ENCODE measurements around the gene PIK3IP1. TPM values are rescaled to one million over a fixed set of nuclear protein-coding genes. Genes with fewer than 3 reads are reported as not detected.

The PIK3IP1 gene
- total RNA-seq, 1 donor from 2014 or later: 10.3 TPM

DNA sequence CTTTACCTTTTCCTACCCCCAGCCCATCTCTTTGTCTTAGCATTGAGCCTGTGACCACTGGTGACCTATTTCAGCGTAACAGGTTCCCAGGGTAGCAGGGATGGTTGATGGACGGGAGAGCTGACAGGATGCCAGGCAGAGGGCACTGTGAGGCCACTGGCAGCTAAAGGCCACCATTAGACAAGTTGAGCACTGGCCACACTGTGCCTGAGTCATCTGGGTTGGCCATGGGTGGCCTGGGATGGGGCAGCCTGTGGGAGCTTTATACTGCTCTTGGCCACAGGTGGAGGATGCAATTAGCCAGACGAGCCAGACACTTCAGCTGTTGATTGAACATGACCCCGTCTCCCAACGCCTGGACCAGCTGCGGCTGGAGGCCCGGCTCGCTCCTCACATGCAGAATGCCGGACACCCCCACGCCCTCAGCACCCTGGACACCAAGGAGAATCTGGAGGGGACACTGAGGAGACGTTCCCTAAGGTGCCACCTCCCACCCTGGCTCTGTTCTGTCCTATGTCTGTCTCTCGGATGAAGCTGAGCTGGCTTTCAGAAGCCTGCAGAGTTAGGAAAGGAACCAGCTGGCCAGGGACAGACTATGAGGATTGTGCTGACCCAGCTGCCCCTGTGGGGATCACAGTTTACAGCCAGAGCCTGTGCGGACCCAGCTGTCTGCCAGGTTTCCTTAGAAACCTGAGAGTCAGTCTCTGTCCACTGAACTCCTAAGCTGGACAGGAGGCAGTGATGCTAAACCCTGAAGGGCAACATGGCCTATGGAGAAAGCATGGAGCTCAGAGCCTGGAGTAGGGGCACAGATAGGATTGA is 29.8 kb downstream of the PIK3IP1 start:
- no peak for DNase-seq (ENCODE audit: extremely low spot score, unreplicated experiment)
- Mint-ChIP-seq H3K4me1 (ENCODE audit: unreplicated experiment) (no peaks in the 10 kb centered on the region), H3K9me3 (ENCODE audit: unreplicated experiment) (no peaks in the 10 kb centered on the region), H3K27me3 (ENCODE audit: unreplicated experiment) (no peaks in the 10 kb centered on the region), H3K4me3 (ENCODE audit: unreplicated experiment) (no peak overlapping the region), H3K27ac (ENCODE audit: unreplicated experiment) (no peak overlapping the region), H3K36me3 (ENCODE audit: unreplicated experiment) (peaks cover 56% of the 10 kb centered on the region)
- TF ChIP-seq, protein P1, sequence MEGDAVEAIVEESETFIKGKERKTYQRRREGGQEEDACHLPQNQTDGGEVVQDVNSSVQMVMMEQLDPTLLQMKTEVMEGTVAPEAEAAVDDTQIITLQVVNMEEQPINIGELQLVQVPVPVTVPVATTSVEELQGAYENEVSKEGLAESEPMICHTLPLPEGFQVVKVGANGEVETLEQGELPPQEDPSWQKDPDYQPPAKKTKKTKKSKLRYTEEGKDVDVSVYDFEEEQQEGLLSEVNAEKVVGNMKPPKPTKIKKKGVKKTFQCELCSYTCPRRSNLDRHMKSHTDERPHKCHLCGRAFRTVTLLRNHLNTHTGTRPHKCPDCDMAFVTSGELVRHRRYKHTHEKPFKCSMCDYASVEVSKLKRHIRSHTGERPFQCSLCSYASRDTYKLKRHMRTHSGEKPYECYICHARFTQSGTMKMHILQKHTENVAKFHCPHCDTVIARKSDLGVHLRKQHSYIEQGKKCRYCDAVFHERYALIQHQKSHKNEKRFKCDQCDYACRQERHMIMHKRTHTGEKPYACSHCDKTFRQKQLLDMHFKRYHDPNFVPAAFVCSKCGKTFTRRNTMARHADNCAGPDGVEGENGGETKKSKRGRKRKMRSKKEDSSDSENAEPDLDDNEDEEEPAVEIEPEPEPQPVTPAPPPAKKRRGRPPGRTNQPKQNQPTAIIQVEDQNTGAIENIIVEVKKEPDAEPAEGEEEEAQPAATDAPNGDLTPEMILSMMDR (IDR thresholded peaks at IDR 0.05): no peak

DNA sequence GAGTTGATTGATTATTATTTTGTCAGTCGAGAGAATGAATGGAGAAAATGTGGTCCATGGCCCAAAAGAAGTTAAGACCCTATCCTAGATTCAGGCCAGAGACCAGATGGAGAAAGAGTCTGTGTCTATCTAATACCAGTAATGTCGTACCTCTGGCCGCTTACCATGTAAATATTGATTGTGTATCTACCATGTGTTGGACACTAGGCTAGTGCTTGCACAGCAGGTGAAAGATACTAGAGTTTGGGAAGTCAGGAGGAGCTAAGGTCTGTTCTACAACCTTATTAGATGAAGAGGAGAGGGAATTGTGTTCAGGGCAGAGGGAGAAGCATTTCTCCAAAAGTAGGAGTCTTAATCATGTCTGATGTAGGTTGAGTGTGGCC is 31.8 kb downstream of the PIK3IP1 start:
- Mint-ChIP-seq H3K4me3 (ENCODE audit: unreplicated experiment) (no peak overlapping the region), H3K9me3 (ENCODE audit: unreplicated experiment) (no peaks in the 10 kb centered on the region), H3K36me3 (ENCODE audit: unreplicated experiment) (peaks cover 46% of the 10 kb centered on the region), H3K27me3 (ENCODE audit: unreplicated experiment) (no peaks in the 10 kb centered on the region), H3K4me1 (ENCODE audit: unreplicated experiment) (no peaks in the 10 kb centered on the region), H3K27ac (ENCODE audit: unreplicated experiment) (no peak overlapping the region)
- no peak for DNase-seq (ENCODE audit: extremely low spot score, unreplicated experiment)
- TF ChIP-seq, protein P1 (IDR thresholded peaks at IDR 0.05): no peak

DNA sequence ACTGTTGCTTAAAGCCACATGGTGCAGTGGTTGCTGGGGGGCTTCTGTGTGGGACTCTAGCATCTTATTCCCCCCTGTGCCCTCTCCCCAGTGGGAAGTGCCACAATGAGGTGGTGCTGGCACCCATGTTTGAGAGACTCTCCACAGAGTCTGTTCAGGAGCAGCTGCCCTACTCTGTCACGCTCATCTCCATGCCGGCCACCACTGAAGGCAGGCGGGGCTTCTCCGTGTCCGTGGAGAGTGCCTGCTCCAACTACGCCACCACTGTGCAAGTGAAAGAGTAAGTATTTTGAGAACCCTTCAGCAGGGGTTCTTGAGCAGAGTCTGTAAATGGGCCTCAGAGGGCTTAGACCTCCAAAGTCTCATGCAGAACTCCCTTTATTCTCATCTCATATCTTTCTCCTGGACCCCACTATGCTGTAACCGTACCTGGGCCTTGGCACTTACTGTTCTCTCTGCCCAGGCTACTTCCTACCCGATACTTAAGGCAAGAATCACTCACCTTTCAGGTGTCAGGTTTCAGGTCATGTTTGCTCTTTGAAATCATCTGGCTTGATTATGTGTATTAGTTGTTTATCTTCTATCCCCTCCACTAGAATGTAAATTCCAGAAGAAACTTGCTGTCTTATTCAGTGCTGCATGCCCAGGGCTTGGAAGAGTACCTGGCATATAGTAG is 32.4 kb downstream of the PIK3IP1 start:
- no peak overlapping the region for H3K4me3 Mint-ChIP-seq (ENCODE audit: unreplicated experiment)
- no peaks in the 10 kb centered on the region for H3K27me3 Mint-ChIP-seq (ENCODE audit: unreplicated experiment)
- H3K9me3 Mint-ChIP-seq (ENCODE audit: unreplicated experiment): no peaks in the 10 kb centered on the region
- peaks cover 46% of the 10 kb centered on the region for H3K36me3 Mint-ChIP-seq (ENCODE audit: unreplicated experiment)
- H3K27ac Mint-ChIP-seq (ENCODE audit: unreplicated experiment): no peak overlapping the region
- TF ChIP-seq, protein P1 (IDR thresholded peaks at IDR 0.05): no peak
- H3K4me1 Mint-ChIP-seq (ENCODE audit: unreplicated experiment): no peaks in the 10 kb centered on the region
- no peak for DNase-seq (ENCODE audit: extremely low spot score, unreplicated experiment)

DNA sequence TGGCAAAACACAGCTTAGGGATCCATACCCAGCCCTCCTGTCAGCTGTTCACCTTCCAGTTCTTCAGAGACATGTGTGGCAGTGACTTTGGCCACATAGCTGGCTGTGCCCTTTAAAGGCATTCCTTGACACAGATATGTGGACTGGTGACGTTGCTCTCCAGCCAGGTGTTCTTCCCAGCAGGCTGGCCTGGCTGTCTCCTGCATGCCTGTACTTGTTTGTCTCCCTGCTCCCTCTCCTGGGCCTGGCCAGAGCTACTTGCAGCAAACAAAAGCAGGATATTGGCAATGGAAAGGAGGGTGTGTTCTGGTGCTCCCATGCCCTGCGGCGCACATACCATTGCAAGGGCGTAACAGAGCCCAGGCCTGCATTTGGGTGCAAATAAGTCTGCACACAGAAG is 38.3 kb downstream of the PIK3IP1 start:
- Mint-ChIP-seq H3K36me3 (ENCODE audit: unreplicated experiment) (peaks cover 14% of the 10 kb centered on the region), H3K4me1 (ENCODE audit: unreplicated experiment) (peaks cover 31% of the 10 kb centered on the region), H3K4me3 (ENCODE audit: unreplicated experiment) (no peak overlapping the region), H3K27ac (ENCODE audit: unreplicated experiment) (no peak overlapping the region), H3K9me3 (ENCODE audit: unreplicated experiment) (no peaks in the 10 kb centered on the region), H3K27me3 (ENCODE audit: unreplicated experiment) (no peaks in the 10 kb centered on the region)
- no peak for DNase-seq (ENCODE audit: extremely low spot score, unreplicated experiment)
- TF ChIP-seq, protein P1 (IDR thresholded peaks at IDR 0.05): no peak

Measured in osteocyte (in vitro differentiated cells).